ENCODE data around the gene TRIM44. TPM values are rescaled to one million over a fixed set of nuclear protein-coding genes. Genes with fewer than 3 reads are reported as not detected.

The TRIM44 gene
- total RNA-seq, 2 donors from 2014 or later: 22.1 to 35.4 TPM

DNA sequence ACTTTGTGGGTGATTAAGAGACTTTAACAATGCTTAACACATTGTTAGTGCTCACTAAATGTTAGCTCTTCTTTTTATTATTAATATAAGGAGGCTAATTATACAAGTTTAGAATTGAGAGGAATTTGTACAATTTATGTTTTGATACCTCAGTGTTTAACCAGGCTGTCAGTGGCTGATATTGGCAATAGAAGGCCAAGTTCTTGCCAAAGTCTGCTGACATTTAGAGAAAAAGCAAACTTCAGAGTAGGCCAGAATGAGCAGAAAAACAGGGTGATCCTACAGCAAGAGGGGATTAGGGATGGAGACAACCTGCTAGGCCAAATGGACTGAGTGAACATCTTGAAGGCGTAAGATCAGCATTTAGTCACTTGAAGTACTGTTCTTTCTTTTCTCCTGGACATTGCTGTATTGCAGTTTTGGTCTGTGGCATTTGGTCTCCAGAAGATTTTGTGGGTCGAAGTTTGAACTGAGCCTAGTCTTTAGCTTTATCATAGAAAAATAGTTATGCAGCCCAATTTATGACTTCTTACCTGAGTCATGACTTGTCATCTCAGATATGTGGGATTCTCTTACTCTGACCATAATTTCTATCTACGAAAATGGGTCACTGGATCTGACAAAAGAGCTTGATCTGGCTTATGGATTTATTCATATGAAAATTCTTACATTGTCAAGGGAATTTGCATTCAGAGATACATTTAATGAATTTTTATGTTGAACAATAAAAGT, 9.0 kb downstream of the TRIM44 start:
- no peak overlapping the region for H3K4me3 ChIP-seq
- no peaks in the 10 kb centered on the region for H3K27me3 ChIP-seq
- TF ChIP-seq, protein P1, sequence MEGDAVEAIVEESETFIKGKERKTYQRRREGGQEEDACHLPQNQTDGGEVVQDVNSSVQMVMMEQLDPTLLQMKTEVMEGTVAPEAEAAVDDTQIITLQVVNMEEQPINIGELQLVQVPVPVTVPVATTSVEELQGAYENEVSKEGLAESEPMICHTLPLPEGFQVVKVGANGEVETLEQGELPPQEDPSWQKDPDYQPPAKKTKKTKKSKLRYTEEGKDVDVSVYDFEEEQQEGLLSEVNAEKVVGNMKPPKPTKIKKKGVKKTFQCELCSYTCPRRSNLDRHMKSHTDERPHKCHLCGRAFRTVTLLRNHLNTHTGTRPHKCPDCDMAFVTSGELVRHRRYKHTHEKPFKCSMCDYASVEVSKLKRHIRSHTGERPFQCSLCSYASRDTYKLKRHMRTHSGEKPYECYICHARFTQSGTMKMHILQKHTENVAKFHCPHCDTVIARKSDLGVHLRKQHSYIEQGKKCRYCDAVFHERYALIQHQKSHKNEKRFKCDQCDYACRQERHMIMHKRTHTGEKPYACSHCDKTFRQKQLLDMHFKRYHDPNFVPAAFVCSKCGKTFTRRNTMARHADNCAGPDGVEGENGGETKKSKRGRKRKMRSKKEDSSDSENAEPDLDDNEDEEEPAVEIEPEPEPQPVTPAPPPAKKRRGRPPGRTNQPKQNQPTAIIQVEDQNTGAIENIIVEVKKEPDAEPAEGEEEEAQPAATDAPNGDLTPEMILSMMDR (IDR thresholded peaks at IDR 0.05): no peak
- no peaks in the 10 kb centered on the region for H3K9me3 ChIP-seq
- no peaks in the 10 kb centered on the region for H3K36me3 ChIP-seq
- H3K27ac ChIP-seq: no peak overlapping the region
- peaks cover 0 to 33% of the 10 kb centered on the region in 2 donors for H3K4me1 ChIP-seq
- no peak for DNase-seq (ENCODE audit: low spot score)

DNA sequence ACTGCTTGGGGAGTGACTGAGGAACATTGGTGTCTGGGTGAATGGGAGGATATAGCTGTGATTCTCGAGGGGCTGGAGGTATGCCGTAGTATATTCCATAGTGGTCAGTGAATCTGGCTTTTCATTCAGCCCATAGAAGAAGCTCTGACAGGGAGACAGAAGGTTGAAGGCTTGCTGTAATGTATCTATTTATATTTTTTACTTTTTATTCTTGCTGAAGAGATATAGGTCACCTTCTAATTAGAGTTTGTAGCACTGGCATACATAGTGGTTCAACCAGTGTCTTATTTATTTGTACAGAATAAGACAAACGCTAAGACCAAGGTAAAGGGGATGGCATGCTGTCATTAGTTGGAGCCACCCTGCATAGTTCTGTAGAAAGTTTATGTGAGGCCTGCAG, 10.0 kb downstream of the TRIM44 start:
- no peak for DNase-seq (ENCODE audit: low spot score)
- TF ChIP-seq, protein P1 (IDR thresholded peaks at IDR 0.05): no peak
- no peaks in the 10 kb centered on the region for H3K27me3 ChIP-seq
- no peak overlapping the region for H3K4me3 ChIP-seq
- H3K4me1 ChIP-seq: peaks cover 0 to 36% of the 10 kb centered on the region in 2 donors
- no peaks in the 10 kb centered on the region for H3K9me3 ChIP-seq
- no peaks in the 10 kb centered on the region for H3K36me3 ChIP-seq
- H3K27ac ChIP-seq: no peak overlapping the region

DNA sequence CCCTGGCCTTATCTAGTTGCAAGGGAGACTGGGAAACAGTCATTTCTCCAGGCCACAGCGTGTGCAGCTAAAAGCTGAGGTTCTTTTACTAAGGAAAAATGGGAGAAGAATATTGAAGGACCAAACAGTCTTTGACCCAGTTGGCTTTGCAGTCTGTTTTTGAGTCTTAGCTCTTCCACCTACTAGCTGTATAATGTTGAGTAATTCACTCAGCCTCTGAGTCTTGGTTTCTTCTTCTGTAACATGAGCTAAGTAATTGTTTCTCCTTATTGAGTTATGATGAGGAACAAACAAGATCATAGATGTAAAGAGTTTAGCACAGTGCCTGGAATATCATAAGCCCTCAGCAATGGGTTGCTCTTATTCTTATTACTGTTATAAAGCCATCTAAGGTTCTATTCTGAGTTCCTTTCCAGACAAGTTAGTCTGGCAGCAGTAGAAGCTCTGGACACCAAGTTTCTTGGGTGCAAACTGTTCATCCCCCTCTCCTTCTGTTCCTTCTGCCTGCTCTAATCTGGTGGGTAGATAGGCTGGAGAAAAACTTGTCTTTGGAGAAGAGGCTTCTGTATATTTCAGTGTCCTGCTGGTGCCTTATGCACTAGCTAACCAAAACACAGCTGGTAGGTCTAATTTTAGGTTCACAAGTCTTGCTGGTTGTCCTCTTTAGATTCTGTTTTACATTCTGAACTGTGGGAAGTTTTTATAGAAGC, 13.5 kb downstream of the TRIM44 start:
- Histone ChIP-seq H3K36me3 (no peaks in the 10 kb centered on the region), H3K4me3 (no peak overlapping the region), H3K27ac (peak overlapping the region in 1 of 2 donors; percentile 19), H3K27me3 (no peaks in the 10 kb centered on the region), H3K9me3 (no peaks in the 10 kb centered on the region), H3K4me1 (peaks cover 0 to 35% of the 10 kb centered on the region in 2 donors)
- no peak for DNase-seq (ENCODE audit: low spot score)
- TF ChIP-seq, protein P1 (IDR thresholded peaks at IDR 0.05): no peak

DNA sequence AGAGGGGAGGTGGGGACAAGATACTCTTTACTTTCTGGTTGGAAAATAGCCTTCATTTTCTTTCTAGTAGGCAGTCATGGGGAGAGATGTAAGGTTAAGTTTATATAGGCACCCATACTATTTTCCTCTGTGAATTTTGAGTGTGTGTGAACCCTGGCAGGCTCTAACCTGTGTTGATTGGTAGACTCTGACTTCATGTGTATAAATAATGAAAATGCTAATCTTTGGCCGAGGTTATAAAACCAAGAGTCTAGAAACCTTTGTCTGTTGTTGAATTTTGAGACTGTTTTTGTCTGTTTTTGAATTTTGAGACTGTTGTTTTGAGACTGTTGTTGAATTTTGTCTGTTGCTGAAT, 14.0 kb downstream of the TRIM44 start:
- Histone ChIP-seq H3K4me3 (no peak overlapping the region), H3K27me3 (no peaks in the 10 kb centered on the region), H3K9me3 (no peaks in the 10 kb centered on the region), H3K27ac (peak overlapping the region in 1 of 2 donors; percentile 19), H3K36me3 (no peaks in the 10 kb centered on the region), H3K4me1 (peaks cover 0 to 30% of the 10 kb centered on the region in 2 donors)
- TF ChIP-seq, protein P1 (IDR thresholded peaks at IDR 0.05): no peak
- DNase-seq (ENCODE audit: low spot score): no peak

DNA sequence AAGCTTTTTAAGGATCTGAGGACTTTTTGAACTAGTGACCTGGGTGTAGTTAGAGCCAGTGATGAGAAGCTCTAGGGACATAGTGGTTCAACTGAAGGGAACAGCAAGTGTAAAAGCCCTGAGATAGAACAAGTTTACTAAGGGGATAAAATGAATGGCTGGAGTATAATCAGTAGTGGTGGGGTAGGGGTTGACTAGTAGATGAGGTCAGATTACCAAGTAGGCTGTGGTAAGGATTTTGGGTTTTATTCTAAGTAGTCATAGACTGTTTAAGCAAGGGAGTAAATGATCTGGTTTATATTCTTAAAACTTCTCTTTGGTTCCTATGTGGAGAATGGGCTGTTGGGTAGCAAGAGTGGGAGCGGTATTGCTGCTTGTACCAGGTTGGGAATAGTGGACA, 15.3 kb downstream of the TRIM44 start:
- Histone ChIP-seq H3K36me3 (no peaks in the 10 kb centered on the region), H3K27me3 (no peaks in the 10 kb centered on the region), H3K9me3 (no peaks in the 10 kb centered on the region), H3K27ac (no peak overlapping the region), H3K4me3 (no peak overlapping the region), H3K4me1 (peaks cover 0 to 29% of the 10 kb centered on the region in 2 donors)
- DNase-seq (ENCODE audit: low spot score): no peak
- TF ChIP-seq, protein P1 (IDR thresholded peaks at IDR 0.05): no peak
